CD4-positive, alpha-beta T cell (primary cell): ENCODE measurements around the gene PELI2. TPM values are rescaled to one million over a fixed set of nuclear protein-coding genes. Genes with fewer than 3 reads are reported as not detected.

ENCODE experiments used
- ATAC-seq: fragments of 200-7000 bp; cut with Tn5 transposase; one replicate; pipeline ENCODE4 v1.10.0; 2022; ENCODE audit warnings: mild to moderate bottlenecking; ENCODE audit not compliant: poor library complexity
- CTCF ChIA-PET: fragments of 350-600 bp; sonication (Branson Sonifier 250); formaldehyde crosslinking; loops from one replicate; lab custom pipeline; 2021; ENCODE audit warnings: antibody characterized with exemption, inconsistent platforms; lab: Charles Lee
- POLR2A ChIA-PET: fragments of 350-600 bp; sonication (Branson Sonifier 250); formaldehyde crosslinking; loops from one replicate; lab custom pipeline; 2021; ENCODE audit warnings: antibody characterized with exemption, inconsistent platforms; lab: Charles Lee
- DNase-seq, 14 experiments: peaks; one replicate each; pipeline ENCODE4 v3.0.0-alpha.2; 2013 to 2020; ENCODE audit warnings: mixed read lengths in 2 of 14
- H3K27ac ChIP-seq, 2 donors: one replicate each; pipeline versions ENCODE4 v1.5.1 to v1.7.0; 2013; ENCODE audit warnings: low read length in 2 of 2, low read depth in 1 of 2, mild to moderate bottlenecking in 1 of 2
- H3K27me3 ChIP-seq, 2 experiments: 1 replicate in 1 of 2; 2 replicates in 1 of 2; pipeline versions ENCODE4 v1.6.1 to v1.7.0; 2013; ENCODE audit warnings: low read length in 2 of 2, control low read depth in 1 of 2, mild to moderate bottlenecking in 1 of 2, moderate library complexity in 1 of 2; ENCODE audit not compliant: insufficient read depth in 2 of 2, control insufficient read depth in 1 of 2
- H3K36me3 ChIP-seq: one replicate; pipeline ENCODE4 v1.6.1; 2013; ENCODE audit warnings: low read length, control low read depth; ENCODE audit not compliant: insufficient read depth
- H3K4me1 ChIP-seq: one replicate; pipeline ENCODE4 v1.6.1; 2013; ENCODE audit warnings: low read length, control low read depth; ENCODE audit not compliant: insufficient read depth
- H3K4me3 ChIP-seq: one replicate; pipeline ENCODE4 v1.5.1; 2013; ENCODE audit warnings: mild to moderate bottlenecking, low read length, moderate library complexity
- H3K9me3 ChIP-seq, 2 experiments: 1 replicate in 1 of 2; 2 replicates in 1 of 2; pipeline versions ENCODE4 v1.6.1 to v1.7.0; 2013; ENCODE audit warnings: low read length in 2 of 2, mild to moderate bottlenecking in 2 of 2, control low read depth in 1 of 2, moderate library complexity in 1 of 2; ENCODE audit not compliant: control insufficient read depth in 1 of 2, insufficient read depth in 1 of 2
- H3K27ac Mint-ChIP-seq: one replicate; pipeline ENCODE4 v1.8.0; 2020; ENCODE audit warnings: mixed read lengths
- H3K27me3 Mint-ChIP-seq: one replicate; pipeline ENCODE4 v1.8.0; 2021; ENCODE audit warnings: mixed read lengths
- H3K36me3 Mint-ChIP-seq: one replicate; pipeline ENCODE4 v1.8.0; 2021; ENCODE audit warnings: low read depth, mixed read lengths
- H3K4me1 Mint-ChIP-seq: one replicate; pipeline ENCODE4 v1.8.0; 2021; ENCODE audit warnings: low read depth, mixed read lengths
- H3K4me3 Mint-ChIP-seq: one replicate; pipeline ENCODE4 v1.8.0; 2020; ENCODE audit warnings: mild to moderate bottlenecking, mixed read lengths
- H3K9me3 Mint-ChIP-seq: one replicate; pipeline ENCODE4 v1.8.0; 2020; ENCODE audit warnings: mixed read lengths
- intact Hi-C, 2 experiments: fragments of 100-400 bp; cut with DNase I in 1 of 2; cut with micrococcal nuclease in 1 of 2; formaldehyde crosslinking; loops; one replicate each; pipeline versions ENCODE4 v1.15.1 to v1.9.0; 2023 to 2025; cut with DNase I, micrococcal nuclease
- total RNA-seq, 174 experiments: library from RNA in 2 of 174; stranded (reverse) in 2 of 174; gene quantifications; one replicate each; pipeline ENCODE4 v1.2.3 and lab custom pipeline; 2021 to 2026
- TF ChIP-seq, protein P1 (sequence below): fragments of 200-600 bp; IDR thresholded peaks from one replicate; pipeline ENCODE4 v1.8.0; 2022; ENCODE audit warnings: antibody characterized with exemption, mild to moderate bottlenecking

PELI2 gene
- total RNA-seq, 2 experiments from 2014 or later: 12.2 to 15.9 TPM

DNA sequence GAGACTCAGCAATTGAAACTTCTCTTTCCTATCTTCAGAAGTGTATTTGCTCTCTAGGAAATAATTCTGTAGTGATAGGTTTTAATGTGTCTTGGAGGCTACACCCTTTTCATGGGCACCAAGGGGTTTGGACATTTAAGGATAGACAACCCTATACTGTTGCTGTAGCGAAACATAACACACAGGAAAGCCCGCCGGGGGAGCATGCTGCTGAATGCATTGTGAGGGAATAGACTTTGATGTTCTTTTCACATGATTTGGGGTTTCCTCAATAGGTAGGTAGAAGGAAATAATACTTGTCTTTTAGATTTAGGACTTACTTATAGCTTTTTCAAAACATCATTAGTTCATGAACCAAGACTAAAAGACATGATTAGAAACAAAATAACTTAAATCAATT is 97.0 kb downstream of the PELI2 start:
- H3K27me3 ChIP-seq: no peaks in the 10 kb centered on the region
- Mint-ChIP-seq H3K27ac (no peak overlapping the region), H3K4me1 (peaks cover 21% of the 10 kb centered on the region), H3K4me3 (no peak overlapping the region), H3K9me3 (no peaks in the 10 kb centered on the region), H3K36me3 (no peaks in the 10 kb centered on the region), H3K27me3 (no peaks in the 10 kb centered on the region)
- ChIA-PET POLR2A (interaction anchor here (1.0 kb wide), 1 partner anchor 96 kb away, joined by 3 read pairs; no protein-coding TSS in a partner anchor), CTCF (no interaction called here)
- ATAC-seq: no peak
- TF ChIP-seq, protein P1, sequence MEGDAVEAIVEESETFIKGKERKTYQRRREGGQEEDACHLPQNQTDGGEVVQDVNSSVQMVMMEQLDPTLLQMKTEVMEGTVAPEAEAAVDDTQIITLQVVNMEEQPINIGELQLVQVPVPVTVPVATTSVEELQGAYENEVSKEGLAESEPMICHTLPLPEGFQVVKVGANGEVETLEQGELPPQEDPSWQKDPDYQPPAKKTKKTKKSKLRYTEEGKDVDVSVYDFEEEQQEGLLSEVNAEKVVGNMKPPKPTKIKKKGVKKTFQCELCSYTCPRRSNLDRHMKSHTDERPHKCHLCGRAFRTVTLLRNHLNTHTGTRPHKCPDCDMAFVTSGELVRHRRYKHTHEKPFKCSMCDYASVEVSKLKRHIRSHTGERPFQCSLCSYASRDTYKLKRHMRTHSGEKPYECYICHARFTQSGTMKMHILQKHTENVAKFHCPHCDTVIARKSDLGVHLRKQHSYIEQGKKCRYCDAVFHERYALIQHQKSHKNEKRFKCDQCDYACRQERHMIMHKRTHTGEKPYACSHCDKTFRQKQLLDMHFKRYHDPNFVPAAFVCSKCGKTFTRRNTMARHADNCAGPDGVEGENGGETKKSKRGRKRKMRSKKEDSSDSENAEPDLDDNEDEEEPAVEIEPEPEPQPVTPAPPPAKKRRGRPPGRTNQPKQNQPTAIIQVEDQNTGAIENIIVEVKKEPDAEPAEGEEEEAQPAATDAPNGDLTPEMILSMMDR: no peak
- no peaks in the 10 kb centered on the region for H3K36me3 ChIP-seq
- H3K27ac ChIP-seq: no peak overlapping the region
- H3K4me1 ChIP-seq: no peaks in the 10 kb centered on the region
- DNase-seq: no peak
- intact Hi-C loops: no loop called here
- H3K9me3 ChIP-seq: no peaks in the 10 kb centered on the region
- no peak overlapping the region for H3K4me3 ChIP-seq

DNA sequence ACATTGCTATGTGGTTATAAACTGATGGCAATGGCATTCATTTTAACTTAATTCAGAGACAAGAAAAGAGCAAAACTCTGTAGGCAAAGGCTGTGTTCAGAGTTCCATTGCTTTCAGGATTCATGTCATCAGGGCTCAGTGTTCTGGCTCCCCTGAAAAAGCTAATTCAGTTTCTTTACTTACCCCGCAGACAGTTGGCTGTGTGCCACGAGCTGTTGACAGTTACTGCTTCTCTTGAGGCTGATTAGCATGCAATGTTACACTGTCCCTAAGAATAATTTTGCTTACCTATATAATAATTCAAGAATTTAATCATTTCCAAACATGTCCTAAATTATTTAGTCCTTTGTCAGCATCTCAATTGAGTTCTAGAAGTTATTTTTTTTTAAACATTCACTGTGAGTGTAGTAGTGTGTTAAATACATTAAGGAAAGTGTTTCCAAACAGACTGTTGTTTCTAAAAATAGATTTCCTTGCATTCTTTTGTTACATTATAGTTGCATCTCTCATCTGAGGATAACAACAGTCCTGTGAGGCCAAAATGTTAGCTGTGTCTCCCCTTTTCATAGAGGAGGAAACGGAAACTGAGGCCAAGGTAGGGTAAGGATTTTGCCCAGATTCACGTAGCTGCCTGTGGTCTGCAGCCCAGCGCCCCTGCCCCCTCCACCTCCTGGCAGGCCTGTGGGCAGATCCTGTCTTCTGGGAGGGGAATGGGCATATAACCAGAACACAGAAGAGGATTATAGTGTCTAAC is 98.6 kb downstream of the PELI2 start:
- intact Hi-C loops: no loop called here
- no peak overlapping the region for H3K27ac ChIP-seq
- POLR2A ChIA-PET: no interaction called here

DNA sequence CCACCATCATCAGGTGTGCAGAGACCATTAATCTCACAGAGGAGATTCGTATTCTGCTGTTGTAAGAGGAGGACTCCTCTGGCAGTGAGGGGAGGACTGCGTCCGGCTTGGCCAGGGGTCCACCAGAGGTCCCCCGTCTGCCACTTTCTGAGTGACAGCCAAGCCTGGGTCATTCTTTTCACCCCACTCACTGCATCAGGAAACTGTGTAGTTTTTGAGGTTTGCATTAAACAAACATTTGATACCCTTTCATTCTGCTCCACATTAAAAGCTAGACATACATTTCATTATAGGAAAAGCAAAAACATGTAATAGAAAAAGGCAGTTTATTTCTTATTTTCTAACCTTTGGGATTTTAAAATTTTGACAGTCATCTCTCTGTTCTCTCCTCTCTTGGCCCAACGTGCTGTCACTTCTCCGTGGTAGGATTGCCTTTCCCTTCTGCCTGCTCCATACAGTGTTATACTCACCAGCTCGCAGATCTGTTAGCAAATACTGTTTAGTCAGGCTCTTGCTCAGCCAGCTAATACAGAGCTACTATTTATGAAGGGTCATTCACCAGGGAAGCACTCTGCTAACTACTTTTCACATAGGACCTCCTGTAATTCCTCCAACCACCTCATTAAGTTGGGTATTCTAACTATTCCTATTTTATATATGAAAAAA is 99.3 kb downstream of the PELI2 start:
- TF ChIP-seq, protein P1: no peak
- Histone ChIP-seq H3K36me3 (no peaks in the 10 kb centered on the region), H3K4me3 (no peak overlapping the region), H3K27me3 (no peaks in the 10 kb centered on the region), H3K9me3 (no peaks in the 10 kb centered on the region), H3K27ac (no peak overlapping the region), H3K4me1 (no peaks in the 10 kb centered on the region)
- Mint-ChIP-seq H3K4me3 (no peak overlapping the region), H3K4me1 (peaks cover 33% of the 10 kb centered on the region), H3K27ac (no peak overlapping the region), H3K27me3 (no peaks in the 10 kb centered on the region), H3K36me3 (no peaks in the 10 kb centered on the region), H3K9me3 (no peaks in the 10 kb centered on the region)
- POLR2A ChIA-PET: no interaction called here
- CTCF ChIA-PET: interaction anchor here (1.1 kb wide), 1 partner anchor 17 kb away, joined by 3 read pairs; no protein-coding TSS in a partner anchor
- ATAC-seq (no peak), DNase-seq (no peak)
- intact Hi-C loops: no loop called here

More for the DNA sequence above, 98.6 kb downstream of the PELI2 start:
- Mint-ChIP-seq H3K36me3 (no peaks in the 10 kb centered on the region), H3K27me3 (no peaks in the 10 kb centered on the region), H3K4me1 (peaks cover 28% of the 10 kb centered on the region), H3K4me3 (no peak overlapping the region), H3K9me3 (no peaks in the 10 kb centered on the region), H3K27ac (no peak overlapping the region)
- no peaks in the 10 kb centered on the region for H3K4me1 ChIP-seq
- DNase-seq (peak in 3 of 14 experiments; percentile 8 to 23 (median 12)), ATAC-seq (no peak)
- H3K36me3 ChIP-seq: no peaks in the 10 kb centered on the region
- no peak overlapping the region for H3K4me3 ChIP-seq
- no peaks in the 10 kb centered on the region for H3K9me3 ChIP-seq
- TF ChIP-seq, protein P1: no peak
- no peaks in the 10 kb centered on the region for H3K27me3 ChIP-seq
- CTCF ChIA-PET: interaction anchor here (1.1 kb wide), 1 partner anchor 18 kb away, joined by 3 read pairs; no protein-coding TSS in a partner anchor
